ENCODE measurements around the gene SLAMF8. TPM values are rescaled to one million over a fixed set of nuclear protein-coding genes. Genes with fewer than 3 reads are reported as not detected.

The SLAMF8 gene
- total and polyA plus RNA-seq, 12 donors, result 0.30 to 24.4 (median 0.99) TPM

DNA sequence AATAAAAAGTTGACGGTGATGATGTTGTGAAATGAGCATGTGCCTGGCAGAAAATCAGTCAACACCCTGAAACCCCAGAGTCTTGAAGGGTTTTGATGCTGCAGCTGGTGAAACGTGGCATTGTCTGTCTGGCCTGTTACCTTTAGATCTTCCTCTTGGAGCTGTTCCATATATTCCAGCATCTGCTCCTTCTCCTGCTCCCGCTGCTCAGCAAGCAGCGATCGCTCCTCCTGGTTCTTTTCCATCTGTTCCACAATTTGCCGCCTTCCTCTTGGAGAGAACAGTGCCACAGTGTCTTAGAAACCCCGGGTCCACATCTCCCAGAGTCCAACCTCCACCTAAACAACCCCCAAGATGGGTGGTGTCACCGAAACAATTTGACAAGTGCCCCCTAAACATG, 57.6 kb downstream of the SLAMF8 start:
- Histone ChIP-seq H3K27me3 (no peaks in the 10 kb centered on the region), H3K27ac (no peak overlapping the region), H3K36me3 (no peaks in the 10 kb centered on the region), H3K4me3 (no peak overlapping the region), H3K4me1 (peaks cover 0 to 42% (median 2%) of the 10 kb centered on the region in 9 donors), H3K9me3 (no peaks in the 10 kb centered on the region)
- no peak for TF ChIP-seq CTCF (IDR thresholded peaks at IDR 0.05)
- DNase-seq (no peak), ATAC-seq (no peak)
- 85 to 87% methylated on average over 8 of the region's 8 CpGs for WGBS, 2 donors
- intact Hi-C loops (cut with DNase I), result loop anchor here in 1 of 10 donors (10.0 kb wide), 1 partner anchor 669 kb away; no protein-coding TSS in a partner anchor

Other genes with a start within 250 kb of the SLAMF8 start
- gene APCS, start 239.0 kb upstream of the SLAMF8 start, total RNA-seq, result not detected
- not detected for gene APCS, start 239.0 kb upstream of the SLAMF8 start, polyA plus RNA-seq
- gene CRP, start 112.3 kb upstream of the SLAMF8 start, total RNA-seq, result under 1 TPM in 1 of 10 donors, not detected in 9; 0.61 TPM
- under 1 TPM in 1 of 2 donors, not detected in 1; 0.26 TPM for gene CRP, start 112.3 kb upstream of the SLAMF8 start, polyA plus RNA-seq
- 10 to 100 TPM in 5 of 10 donors, 1 to 10 TPM in 5; 7.0 to 22.8 (median 10.2) TPM for gene DUSP23, start 45.9 kb upstream of the SLAMF8 start, total RNA-seq
- gene DUSP23, start 45.9 kb upstream of the SLAMF8 start, polyA plus RNA-seq, result 10 to 100 TPM; 43.5 to 80.8 TPM
- 1 to 10 TPM in 1 of 10 donors, under 1 TPM in 1, not detected in 8; 0.87 to 3.0 TPM for gene FCRL6, start 24.5 kb upstream of the SLAMF8 start, total RNA-seq
- gene FCRL6, start 24.5 kb upstream of the SLAMF8 start, polyA plus RNA-seq, result under 1 TPM in 1 of 2 donors, not detected in 1; 0.12 TPM
- not detected for gene VSIG8, start 35.8 kb downstream of the SLAMF8 start, total RNA-seq
- under 1 TPM in 1 of 2 donors, not detected in 1; 0.44 TPM for gene VSIG8, start 35.8 kb downstream of the SLAMF8 start, polyA plus RNA-seq
- 1 to 10 TPM in 1 of 10 donors, under 1 TPM in 9; 0.17 to 1.5 (median 0.47) TPM for gene CFAP45, start 73.3 kb downstream of the SLAMF8 start, total RNA-seq
- gene CFAP45, start 73.3 kb downstream of the SLAMF8 start, polyA plus RNA-seq, result 1 to 10 TPM in 1 of 2 donors, under 1 TPM in 1; 0.70 to 1.4 TPM
- gene TAGLN2, start 98.6 kb downstream of the SLAMF8 start, total RNA-seq, result 100 to 1,000 TPM in 4 of 10 donors, 10 to 100 TPM in 6; 65.9 to 228 (median 92.5) TPM
- gene TAGLN2, start 98.6 kb downstream of the SLAMF8 start, polyA plus RNA-seq, result 100 to 1,000 TPM; 131 to 283 TPM
- gene IGSF9, start 118.7 kb downstream of the SLAMF8 start, total RNA-seq, result under 1 TPM in 3 of 10 donors, not detected in 7; 0.07 to 0.15 (median 0.08) TPM
- gene IGSF9, start 118.7 kb downstream of the SLAMF8 start, polyA plus RNA-seq, result under 1 TPM; 0.03 to 0.15 TPM
- not detected for gene SLAMF9, start 127.4 kb downstream of the SLAMF8 start, total RNA-seq
- under 1 TPM in 1 of 2 donors, not detected in 1; 0.13 TPM for gene SLAMF9, start 127.4 kb downstream of the SLAMF8 start, polyA plus RNA-seq
- 1 to 10 TPM; 2.0 to 3.0 (median 2.5) TPM for gene PIGM, start 205.1 kb downstream of the SLAMF8 start, total RNA-seq
- gene PIGM, start 205.1 kb downstream of the SLAMF8 start, polyA plus RNA-seq, result 1 to 10 TPM; 1.5 to 2.3 TPM
- 1 to 10 TPM in 1 of 10 donors, not detected in 9; 1.9 TPM for gene KCNJ10, start 243.3 kb downstream of the SLAMF8 start, total RNA-seq
- under 1 TPM in 1 of 2 donors, not detected in 1; 0.09 TPM for gene KCNJ10, start 243.3 kb downstream of the SLAMF8 start, polyA plus RNA-seq